IPS-18c (cell line): ENCODE measurements around the gene BTN1A1.

Source experiments
- H3K4me3 ChIP-seq: 2 replicates; pipeline ENCODE4 v1.7.0; 2013; ENCODE audit warnings: low read depth, mild to moderate bottlenecking, low read length, moderate library complexity; ENCODE audit not compliant: insufficient read depth
- H3K9me3 ChIP-seq: one replicate; pipeline ENCODE4 v1.6.1; 2013; ENCODE audit warnings: mild to moderate bottlenecking, low read length, moderate library complexity; ENCODE audit not compliant: control insufficient read depth, insufficient read depth

Gene BTN1A1

GRCh38 chr6:26524722-26525370 is 24.7 kb downstream of the BTN1A1 start:
- no peaks in the 10 kb centered on the region for H3K9me3 ChIP-seq

GRCh38 chr6:26525838-26526237 is 25.7 kb downstream of the BTN1A1 start:
- no peak overlapping the region for H3K4me3 ChIP-seq
- no peaks in the 10 kb centered on the region for H3K9me3 ChIP-seq

More at GRCh38 chr6:26524722-26525370, 24.7 kb downstream of the BTN1A1 start:
- no peak overlapping the region for H3K4me3 ChIP-seq

- H3K9me3 ChIP-seq: no peaks in the 10 kb centered on the region
Measured at GRCh38 chr6:26526928-26527327, 26.8 kb downstream of the BTN1A1 start.

GRCh38 chr6:26530203-26530602 is 30.1 kb downstream of the BTN1A1 start:
- no peaks in the 10 kb centered on the region for H3K9me3 ChIP-seq
- no peak overlapping the region for H3K4me3 ChIP-seq

More at GRCh38 chr6:26526928-26527327, 26.8 kb downstream of the BTN1A1 start:
- no peak overlapping the region for H3K4me3 ChIP-seq

GRCh38 chr6:26531897-26532296 is 31.8 kb downstream of the BTN1A1 start:
- H3K9me3 ChIP-seq: no peaks in the 10 kb centered on the region
- H3K4me3 ChIP-seq: no peak overlapping the region

- H3K4me3 ChIP-seq: peak overlapping the region; percentile 67
- no peaks in the 10 kb centered on the region for H3K9me3 ChIP-seq
Measured at GRCh38 chr6:26532699-26533531, 32.8 kb downstream of the BTN1A1 start.

GRCh38 chr6:26533532-26533931 is 33.4 kb downstream of the BTN1A1 start:
- Histone ChIP-seq H3K4me3 (peak overlapping the region; percentile 67; the same call in 1 of the 2 replicates), H3K9me3 (no peaks in the 10 kb centered on the region)

GRCh38 chr6:26534681-26535465 is 34.8 kb downstream of the BTN1A1 start:
- Histone ChIP-seq H3K9me3 (no peaks in the 10 kb centered on the region), H3K4me3 (no peak overlapping the region)

GRCh38 chr6:26536571-26537159 is 36.6 kb downstream of the BTN1A1 start:
- Histone ChIP-seq H3K9me3 (no peaks in the 10 kb centered on the region), H3K4me3 (peak overlapping the region; percentile 98)

- H3K4me3 ChIP-seq: peak overlapping the region; percentile 98
- H3K9me3 ChIP-seq: no peaks in the 10 kb centered on the region
Measured at GRCh38 chr6:26537160-26537845, 37.2 kb downstream of the BTN1A1 start.

GRCh38 chr6:26537846-26538571 is 37.9 kb downstream of the BTN1A1 start, which contains the start of gene HMGN4:
Gene HMGN4 (plus strand): TSS chr6:26538366. CDS start chr6:26545207, 6,841 bp downstream.
- no peaks in the 10 kb centered on the region for H3K9me3 ChIP-seq
- H3K4me3 ChIP-seq: peak within 1 kb of the TSS; percentile 98

GRCh38 chr6:26538572-26538902 is 38.4 kb downstream of the BTN1A1 start:
- H3K9me3 ChIP-seq: no peaks in the 10 kb centered on the region
- H3K4me3 ChIP-seq: peak overlapping the region; percentile 98

GRCh38 chr6:26539071-26539615 is 39.0 kb downstream of the BTN1A1 start:
- H3K4me3 ChIP-seq: peak overlapping the region; percentile 98
- H3K9me3 ChIP-seq: no peaks in the 10 kb centered on the region

GRCh38 chr6:26541579-26541978 is 41.5 kb downstream of the BTN1A1 start:
- H3K4me3 ChIP-seq: no peak overlapping the region
- H3K9me3 ChIP-seq: no peaks in the 10 kb centered on the region

- Histone ChIP-seq H3K9me3 (no peaks in the 10 kb centered on the region), H3K4me3 (no peak overlapping the region)
Measured at GRCh38 chr6:26543953-26544352, 43.9 kb downstream of the BTN1A1 start.

GRCh38 chr6:26544473-26544872 is 44.4 kb downstream of the BTN1A1 start:
- H3K4me3 ChIP-seq: no peak overlapping the region
- H3K9me3 ChIP-seq: no peaks in the 10 kb centered on the region
